Thyroid gland (tissue), 4 donors: ENCODE results near the gene ADCK1.

ENCODE experiments used
- POLR2A ChIP-seq, 2 donors: fragments of 450-650 bp; IDR thresholded peaks; one replicate each; pipeline ENCODE4 v1.6.1; 2017; ENCODE audit warnings: antibody characterized with exemption in 2 of 2, mild to moderate bottlenecking in 2 of 2, moderate library complexity in 1 of 2
- TF ChIP-seq, protein P1 (sequence below), 6 experiments: fragments of 200-600 bp in 3 of 6; fragments of 450-650 bp in 3 of 6; sonication (generic) in 3 of 6; IDR thresholded peaks; one replicate each; pipeline ENCODE4 v1.5.1; 2016 to 2019; ENCODE audit warnings: antibody characterized with exemption in 6 of 6, mild to moderate bottlenecking in 2 of 6, inconsistent platforms in 1 of 6, moderate library complexity in 1 of 6

DNA sequence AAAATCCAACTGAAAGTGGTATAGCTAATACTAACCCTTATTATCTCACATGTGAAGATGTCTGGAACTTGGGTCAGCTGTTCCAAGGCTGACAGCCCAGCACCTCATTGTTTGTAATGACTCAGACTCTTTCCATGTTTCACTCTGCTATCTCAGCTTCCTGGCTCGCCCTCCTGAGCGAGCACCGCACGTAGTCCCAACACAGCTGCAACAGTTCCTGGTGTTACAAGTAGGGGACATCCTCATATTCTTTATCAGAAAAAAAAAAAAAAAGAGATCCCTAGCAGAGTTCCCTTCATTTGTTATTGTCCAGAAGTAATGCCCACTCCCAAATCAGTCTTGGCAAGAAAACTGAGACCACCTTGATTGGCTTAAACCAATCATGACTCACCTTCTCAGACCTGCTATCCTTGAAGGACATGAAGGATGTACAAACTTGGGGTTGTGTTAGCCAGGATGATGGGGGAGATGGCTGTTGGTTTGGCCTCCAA lies 92.5 kb downstream of the ADCK1 start:
- TF ChIP-seq, protein P1, sequence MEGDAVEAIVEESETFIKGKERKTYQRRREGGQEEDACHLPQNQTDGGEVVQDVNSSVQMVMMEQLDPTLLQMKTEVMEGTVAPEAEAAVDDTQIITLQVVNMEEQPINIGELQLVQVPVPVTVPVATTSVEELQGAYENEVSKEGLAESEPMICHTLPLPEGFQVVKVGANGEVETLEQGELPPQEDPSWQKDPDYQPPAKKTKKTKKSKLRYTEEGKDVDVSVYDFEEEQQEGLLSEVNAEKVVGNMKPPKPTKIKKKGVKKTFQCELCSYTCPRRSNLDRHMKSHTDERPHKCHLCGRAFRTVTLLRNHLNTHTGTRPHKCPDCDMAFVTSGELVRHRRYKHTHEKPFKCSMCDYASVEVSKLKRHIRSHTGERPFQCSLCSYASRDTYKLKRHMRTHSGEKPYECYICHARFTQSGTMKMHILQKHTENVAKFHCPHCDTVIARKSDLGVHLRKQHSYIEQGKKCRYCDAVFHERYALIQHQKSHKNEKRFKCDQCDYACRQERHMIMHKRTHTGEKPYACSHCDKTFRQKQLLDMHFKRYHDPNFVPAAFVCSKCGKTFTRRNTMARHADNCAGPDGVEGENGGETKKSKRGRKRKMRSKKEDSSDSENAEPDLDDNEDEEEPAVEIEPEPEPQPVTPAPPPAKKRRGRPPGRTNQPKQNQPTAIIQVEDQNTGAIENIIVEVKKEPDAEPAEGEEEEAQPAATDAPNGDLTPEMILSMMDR (IDR thresholded peaks at IDR 0.05): no peak
- no peak for TF ChIP-seq POLR2A (IDR thresholded peaks at IDR 0.05)
